HEK293 (cell line): ENCODE results near the gene ASPHD1.

ENCODE experiments used
- CTCF ChIA-PET: fragments of 350-600 bp; formaldehyde crosslinking; extraction: SDS; loops from one replicate; lab custom pipeline; 2021; ENCODE audit warnings: antibody characterized with exemption; lab: Yijun Ruan, JAX
- POLR2A ChIA-PET: fragments of 300-600 bp; formaldehyde crosslinking; extraction: SDS; loops from one replicate; lab custom pipeline; 2020; ENCODE audit warnings: antibody characterized with exemption, inconsistent platforms; lab: Yijun Ruan, JAX
- H3K27ac ChIP-seq: fragments of 200-500 bp; sonication (Bioruptor generic); 2 replicates; pipeline ENCODE4 v1.5.1; 2014; ENCODE audit warnings: low read depth, low read length, control low read depth, inconsistent platforms; ENCODE audit errors: extremely low read depth
- H3K36me3 ChIP-seq, 2 experiments: fragments of 200-500 bp in 1 of 2; sonication (Bioruptor generic) in 1 of 2; 1 replicate in 1 of 2; 2 replicates in 1 of 2; pipeline ENCODE4 v1.5.1; 2014 to 2017; ENCODE audit warnings: inconsistent platforms in 2 of 2, low read length in 2 of 2; ENCODE audit not compliant: control insufficient read depth in 2 of 2, insufficient read depth in 1 of 2
- H3K4me1 ChIP-seq: fragments of 200-500 bp; sonication (Bioruptor generic); 2 replicates; pipeline ENCODE4 v1.5.1; 2014; ENCODE audit warnings: mild to moderate bottlenecking, low read length, inconsistent platforms; ENCODE audit not compliant: control insufficient read depth, insufficient read depth
- H3K4me3 ChIP-seq: 2 replicates; pipeline ENCODE4 v1.5.1; 2011; ENCODE audit warnings: low read depth, mild to moderate bottlenecking, control low read depth, low read length, moderate library complexity
- H3K9me3 ChIP-seq: fragments of 200-500 bp; sonication (Bioruptor generic); 2 replicates; pipeline ENCODE4 v1.5.1; 2014; ENCODE audit warnings: low read depth, low read length, inconsistent platforms; ENCODE audit not compliant: control insufficient read depth, insufficient read depth
- EGR2 ChIP-seq: fragments of 450-650 bp; formaldehyde crosslinking; IDR thresholded peaks from 2 replicates; pipeline ENCODE4 v1.5.1; 2016; ENCODE audit warnings: low read depth, missing biosample characterization, missing genetic modification characterization
- GFI1B ChIP-seq: fragments of 450-650 bp; formaldehyde crosslinking; IDR thresholded peaks from 2 replicates; pipeline ENCODE4 v1.5.1; 2016; ENCODE audit warnings: missing biosample characterization, missing genetic modification characterization
- GLI2 ChIP-seq: fragments of 450-650 bp; formaldehyde crosslinking; IDR thresholded peaks from 2 replicates; pipeline ENCODE4; 2017; ENCODE audit warnings: missing biosample characterization, missing genetic modification characterization, low read depth, borderline replicate concordance
- KLF10 ChIP-seq: fragments of 450-650 bp; IDR thresholded peaks from 2 replicates; pipeline ENCODE4 v1.5.1; 2018; ENCODE audit warnings: missing biosample characterization, mild to moderate bottlenecking, missing genetic modification characterization
- MYNN ChIP-seq: fragments of 450-650 bp; formaldehyde crosslinking; IDR thresholded peaks from 2 replicates; pipeline ENCODE4 v1.5.1; 2016; ENCODE audit warnings: missing biosample characterization, missing genetic modification characterization, borderline replicate concordance
- OVOL3 ChIP-seq: fragments of 450-650 bp; formaldehyde crosslinking; IDR thresholded peaks from 2 replicates; pipeline ENCODE4 v1.5.1; 2016; ENCODE audit warnings: missing biosample characterization, missing genetic modification characterization
- PRDM10 ChIP-seq: fragments of 450-650 bp; formaldehyde crosslinking; IDR thresholded peaks from 2 replicates; pipeline ENCODE4 v1.5.1; 2016; ENCODE audit warnings: missing biosample characterization, missing genetic modification characterization
- REPIN1 ChIP-seq: fragments of 450-650 bp; formaldehyde crosslinking; IDR thresholded peaks from 2 replicates; pipeline ENCODE4 v1.5.1; 2017; ENCODE audit warnings: missing biosample characterization, missing genetic modification characterization, low read depth
- SALL2 ChIP-seq: fragments of 450-650 bp; formaldehyde crosslinking; IDR thresholded peaks from 2 replicates; pipeline ENCODE4 v1.5.0; 2017; ENCODE audit warnings: missing biosample characterization, mild to moderate bottlenecking, missing genetic modification characterization, borderline replicate concordance
- ZFHX2 ChIP-seq: fragments of 450-650 bp; formaldehyde crosslinking; conservative IDR thresholded peaks from 2 replicates; pipeline ENCODE4 v1.5.1; 2016; ENCODE audit warnings: missing biosample characterization, missing genetic modification characterization
- ZNF148 ChIP-seq: fragments of 450-650 bp; formaldehyde crosslinking; IDR thresholded peaks from 2 replicates; pipeline ENCODE4 v1.5.0; 2017; ENCODE audit warnings: missing biosample characterization, missing genetic modification characterization, borderline replicate concordance
- ZNF335 ChIP-seq: fragments of 450-650 bp; formaldehyde crosslinking; conservative IDR thresholded peaks from 2 replicates; pipeline ENCODE4 v1.5.1; 2016; ENCODE audit warnings: missing biosample characterization, missing genetic modification characterization
- ZNF362 ChIP-seq: fragments of 450-650 bp; formaldehyde crosslinking; IDR thresholded peaks from 2 replicates; pipeline ENCODE4 v1.5.1; 2016; ENCODE audit warnings: missing biosample characterization, missing genetic modification characterization
- ZNF398 ChIP-seq: fragments of 450-650 bp; formaldehyde crosslinking; IDR thresholded peaks from 2 replicates; pipeline ENCODE4 v1.5.1; 2017; ENCODE audit warnings: missing biosample characterization, missing genetic modification characterization
- ZNF544 ChIP-seq: fragments of 450-650 bp; formaldehyde crosslinking; IDR thresholded peaks from 2 replicates; pipeline ENCODE4 v1.5.0; 2017; ENCODE audit warnings: missing biosample characterization, missing genetic modification characterization
- ZNF549 ChIP-seq: fragments of 450-650 bp; IDR thresholded peaks from 2 replicates; pipeline ENCODE4 v1.5.1; 2018; ENCODE audit warnings: missing biosample characterization, missing genetic modification characterization, mild to moderate bottlenecking, inconsistent platforms, moderate library complexity
- ZNF558 ChIP-seq: fragments of 450-650 bp; formaldehyde crosslinking; IDR thresholded peaks from 2 replicates; pipeline ENCODE4 v1.5.1; 2016; ENCODE audit warnings: missing biosample characterization, missing genetic modification characterization
- ZNF596 ChIP-seq: fragments of 450-650 bp; IDR thresholded peaks from 2 replicates; pipeline ENCODE4 v1.5.0; 2018; ENCODE audit warnings: missing biosample characterization, mild to moderate bottlenecking, missing genetic modification characterization, moderate library complexity
- ZNF654 ChIP-seq: fragments of 450-650 bp; formaldehyde crosslinking; IDR thresholded peaks from 2 replicates; pipeline ENCODE4 v1.5.1; 2016; ENCODE audit warnings: low read depth, missing biosample characterization, missing genetic modification characterization
- ZNF692 ChIP-seq: fragments of 450-650 bp; formaldehyde crosslinking; IDR thresholded peaks from 2 replicates; pipeline ENCODE4 v1.5.1; 2016; ENCODE audit warnings: missing biosample characterization, missing genetic modification characterization
- ZNF704 ChIP-seq: fragments of 450-650 bp; formaldehyde crosslinking; IDR thresholded peaks from 2 replicates; pipeline ENCODE4 v1.5.1; 2016; ENCODE audit warnings: missing biosample characterization, missing genetic modification characterization
- ZSCAN18 ChIP-seq: fragments of 450-650 bp; formaldehyde crosslinking; IDR thresholded peaks from 2 replicates; pipeline ENCODE4 v1.5.1; 2016; ENCODE audit warnings: missing biosample characterization, missing genetic modification characterization

ASPHD1 gene

GRCh38 chr16:29898135-29898803, 2.0 kb upstream of the ASPHD1 start (continued):
- TF ChIP-seq PRDM10 (tag by site-specific recombination) (peak; percentile 75), ZNF544 (no peak), ZFHX2 (tag by site-specific recombination) (peak; percentile 65), ZNF549 (tag by site-specific recombination) (no peak), ZNF558 (no peak), ZSCAN18 (no peak), REPIN1 (tag by site-specific recombination) (no peak), SALL2 (tag by site-specific recombination) (no peak), OVOL3 (tag by site-specific recombination) (no peak), GLI2 (tag by site-specific recombination) (no peak), ZNF654 (no peak), ZNF398 (tag by site-specific recombination) (peak; percentile 45), ZNF596 (peak; percentile 60), MYNN (no peak), EGR2 (tag by site-specific recombination) (peak; percentile 72), ZNF704 (tag by site-specific recombination) (no peak), GFI1B (tag by site-specific recombination) (no peak)

- POLR2A ChIA-PET, result interaction anchor here (0.6 to 2.2 kb wide), 17 partner anchors 10 to 103 kb away, joined by 3 to 13 read pairs (median 4); partner anchors contain the start of genes CDIPT, MVP, TAOK2 and TMEM219
- CTCF ChIA-PET, result interaction anchor here (0.9 to 2.1 kb wide), 3 partner anchors 22 to 50 kb away, joined by 4 to 10 read pairs (median 9); no protein-coding TSS in a partner anchor
- Histone ChIP-seq H3K4me3 (peak overlapping the region; percentile 51), H3K9me3 (no peaks in the 10 kb centered on the region), H3K4me1 (peaks cover 2% of the 10 kb centered on the region; the same call in 1 of the 2 replicates), H3K36me3 (no peaks in the 10 kb centered on the region), H3K27ac (no peak overlapping the region)
- TF ChIP-seq ZNF335 (tag by site-specific recombination) (peak; percentile 84), ZNF362 (tag by site-specific recombination) (peak; percentile 55; the same call in 1 of the 2 replicates), ZNF692 (tag by site-specific recombination) (0 out of 2 replicates have a peak, but pooled peaks have one; percentile 10), KLF10 (tag by site-specific recombination) (0 out of 2 replicates have a peak, but pooled peaks have one; percentile 33), ZNF148 (tag by site-specific recombination) (no peak)
Observed at GRCh38 chr16:29898804-29899515, 1.3 kb upstream of the ASPHD1 start.
